Prostate gland (tissue), 2 donors: ENCODE results near the gene DAPK1. TPM values are rescaled to one million over a fixed set of nuclear protein-coding genes. Genes with fewer than 3 reads are reported as not detected.

Source experiments
- DNase-seq: peaks from one replicate; pipeline ENCODE4 v3.0.0-alpha.2; 2019; ENCODE audit warnings: low spot score
- H3K27ac ChIP-seq, 2 donors: fragments of 200-600 bp; sonication (generic); 2 replicates each; pipeline ENCODE4 v1.5.1; 2017 to 2019
- H3K27me3 ChIP-seq: fragments of 200-600 bp; sonication (generic); replicated peaks from 2 replicates; pipeline ENCODE4 v1.5.1; 2019; ENCODE audit not compliant: insufficient read depth
- H3K36me3 ChIP-seq, 2 donors: fragments of 200-600 bp; sonication (generic); 1 replicate in 1 of 2; 2 replicates in 1 of 2; pipeline versions ENCODE4 v1.5.1 to v1.8.1; 2017 to 2019
- H3K4me1 ChIP-seq: fragments of 200-600 bp; sonication (generic); replicated peaks from 2 replicates; pipeline ENCODE4 v1.5.1; 2019
- H3K4me3 ChIP-seq, 2 donors: fragments of 200-600 bp; sonication (generic); 2 replicates each; pipeline ENCODE4 v1.5.1; 2017 to 2019
- H3K9me3 ChIP-seq: fragments of 200-600 bp; sonication (generic); 2 replicates; pipeline ENCODE4 v1.5.1; 2017
- CTCF ChIP-seq, 4 experiments: fragments of 200-600 bp in 2 of 4; fragments of 450-650 bp in 2 of 4; sonication (generic) in 2 of 4; IDR thresholded peaks; 1 replicate in 3 of 4; 2 replicates in 1 of 4; pipeline ENCODE4 v1.5.1; 2016 to 2019; ENCODE audit warnings: antibody characterized with exemption in 4 of 4, mild to moderate bottlenecking in 2 of 4, moderate library complexity in 2 of 4
- POLR2A ChIP-seq: fragments of 450-650 bp; IDR thresholded peaks from one replicate; pipeline ENCODE4 v1.6.1; 2016; ENCODE audit warnings: antibody characterized with exemption, mild to moderate bottlenecking
- POLR2AphosphoS5 ChIP-seq: sonication (generic); formaldehyde crosslinking; IDR thresholded peaks from one replicate; pipeline ENCODE4 v1.6.1; 2017; ENCODE audit warnings: antibody characterized with exemption
- WGBS: methylation state at CpG from one replicate; pipeline ENCODE4 v1.1.5; 2018; 5-methylcytosine and 5-hydroxymethylcytosine counted together
- intact Hi-C: fragments of 100-400 bp; cut with DNase I; formaldehyde crosslinking; loops from one replicate; pipeline ENCODE4 v1.14.2; 2022
- total RNA-seq, 2 donors: library from RNA; depleted of rRNA; stranded (reverse); fragments of >200 nt; gene quantifications; one replicate each; pipeline ENCODE4 v1.1.0, GENCODE V29; 2016

The DAPK1 gene
- total RNA-seq, 2 donors from 2014 or later: 13.9 to 39.1 TPM

GRCh38 chr9:87638292-87638691 lies 140.6 kb downstream of the DAPK1 start:
- Histone ChIP-seq H3K4me3 (no peak overlapping the region), H3K27me3 (no peaks in the 10 kb centered on the region), H3K36me3 (no peaks in the 10 kb centered on the region), H3K9me3 (no peaks in the 10 kb centered on the region), H3K27ac (no peak overlapping the region), H3K4me1 (peaks cover 3% of the 10 kb centered on the region)
- WGBS: 96% methylated on average over 6 of the region's 6 CpGs
- TF ChIP-seq CTCF (IDR thresholded peaks at IDR 0.05) (no peak), POLR2A (no peak), POLR2AphosphoS5 (no peak)
- no peak for DNase-seq
- intact Hi-C loops: no loop called here

GRCh38 chr9:87639949-87640348 lies 142.3 kb downstream of the DAPK1 start:
- intact Hi-C loops: no loop called here
- Histone ChIP-seq H3K4me3 (no peak overlapping the region), H3K9me3 (no peaks in the 10 kb centered on the region), H3K27me3 (no peaks in the 10 kb centered on the region), H3K27ac (no peak overlapping the region), H3K4me1 (peaks cover 3% of the 10 kb centered on the region), H3K36me3 (no peaks in the 10 kb centered on the region)
- 18% methylated on average over 4 of the region's 4 CpGs for WGBS
- no peak for TF ChIP-seq POLR2AphosphoS5
- no peak for TF ChIP-seq POLR2A
- TF ChIP-seq CTCF (IDR thresholded peaks at IDR 0.05): no peak
- no peak for DNase-seq

DNA sequence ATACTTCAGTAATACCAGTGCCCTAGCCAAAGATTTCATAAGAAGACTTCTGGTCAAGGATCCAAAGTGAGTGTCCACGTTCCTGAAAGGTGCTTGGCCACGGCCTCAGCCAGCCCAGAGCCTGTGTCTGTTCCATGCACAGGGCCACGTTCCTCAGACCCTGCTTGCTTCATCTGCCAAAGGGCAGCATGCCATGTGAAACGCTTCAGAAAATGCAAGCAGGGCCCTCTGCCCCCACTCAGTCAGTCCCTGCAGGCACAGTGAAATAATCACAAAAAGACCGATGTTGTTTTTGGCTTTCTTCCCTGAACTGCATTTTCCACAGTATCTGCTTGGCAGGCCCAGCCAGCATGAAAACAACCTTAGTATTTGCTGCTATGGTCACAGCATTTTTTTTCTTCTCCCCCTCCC lies 142.7 kb downstream of the DAPK1 start:
- WGBS: 18% methylated on average over 5 of the region's 5 CpGs
- H3K36me3 ChIP-seq: no peaks in the 10 kb centered on the region
- H3K27me3 ChIP-seq: no peaks in the 10 kb centered on the region
- DNase-seq: no peak
- TF ChIP-seq POLR2A (no peak), CTCF (IDR thresholded peaks at IDR 0.05) (no peak), POLR2AphosphoS5 (no peak)
- no peak overlapping the region for H3K27ac ChIP-seq
- intact Hi-C loops: no loop called here
- no peak overlapping the region for H3K4me3 ChIP-seq
- H3K9me3 ChIP-seq: no peaks in the 10 kb centered on the region
- peaks cover 3% of the 10 kb centered on the region for H3K4me1 ChIP-seq

- Histone ChIP-seq H3K27ac (no peak overlapping the region), H3K9me3 (no peaks in the 10 kb centered on the region), H3K4me1 (peaks cover 3% of the 10 kb centered on the region), H3K4me3 (no peak overlapping the region), H3K36me3 (no peaks in the 10 kb centered on the region), H3K27me3 (no peaks in the 10 kb centered on the region)
- TF ChIP-seq CTCF (IDR thresholded peaks at IDR 0.05) (no peak), POLR2A (no peak), POLR2AphosphoS5 (no peak)
- intact Hi-C loops: no loop called here
- DNase-seq: no peak
- WGBS: 91% methylated on average over 3 of the region's 3 CpGs
These were observed 143.4 kb downstream of the DAPK1 start for GRCh38 chr9:87641067-87641466.

- no peaks in the 10 kb centered on the region for H3K27me3 ChIP-seq
- H3K36me3 ChIP-seq: no peaks in the 10 kb centered on the region
- H3K9me3 ChIP-seq: no peaks in the 10 kb centered on the region
- H3K27ac ChIP-seq: no peak overlapping the region
- WGBS: 89% methylated on average over 6 of the region's 6 CpGs
- DNase-seq: no peak
- intact Hi-C loops: no loop called here
- peaks cover 3% of the 10 kb centered on the region for H3K4me1 ChIP-seq
- H3K4me3 ChIP-seq: no peak overlapping the region
- no peak for TF ChIP-seq POLR2A
- no peak for TF ChIP-seq CTCF (IDR thresholded peaks at IDR 0.05)
- no peak for TF ChIP-seq POLR2AphosphoS5
These were observed 144.9 kb downstream of the DAPK1 start for GRCh38 chr9:87642330-87643106.
